NCI-H82 treated with DMSO at 0.1 percent for 48 hours (cell line): Measurements from ENCODE around the gene CEP76.
"Not testable (repeated sequence)": the region's sequence is repeated elsewhere in the genome, so short reads cannot be mapped to it uniquely, and the experiment has no call there.

Experiments used
- DNase-seq: peaks from one replicate; lab custom pipeline; 2025; ENCODE audit not compliant: unreplicated experiment; lab: John Stamatoyannopoulos, UW

CEP76 gene

GRCh38 chr18:12645254-12645653 lies 57.3 kb downstream of the CEP76 start:
- no peak for DNase-seq

GRCh38 chr18:12643756-12644155 lies 58.8 kb downstream of the CEP76 start:
- not testable (repeated sequence) for DNase-seq

- no peak for DNase-seq
Observed at GRCh38 chr18:12640881-12641200, 61.7 kb downstream of the CEP76 start.

GRCh38 chr18:12639990-12640880 lies 62.3 kb downstream of the CEP76 start:
- no peak for DNase-seq

GRCh38 chr18:12638644-12639124 lies 63.8 kb downstream of the CEP76 start:
- no peak for DNase-seq

- DNase-seq: no peak
Observed at GRCh38 chr18:12637901-12638643, 64.5 kb downstream of the CEP76 start.

- DNase-seq: no peak
Observed at GRCh38 chr18:12637393-12637792, 65.1 kb downstream of the CEP76 start.

GRCh38 chr18:12631831-12632477 lies 70.6 kb downstream of the CEP76 start:
- DNase-seq: no peak

GRCh38 chr18:12630136-12630535 lies 72.4 kb downstream of the CEP76 start:
- DNase-seq: no peak

GRCh38 chr18:12628706-12629702 lies 73.5 kb downstream of the CEP76 start:
- no peak for DNase-seq

- not testable (repeated sequence) for DNase-seq
Observed at GRCh38 chr18:12627199-12627598, 75.3 kb downstream of the CEP76 start.

GRCh38 chr18:12625241-12625640 lies 77.3 kb downstream of the CEP76 start:
- no peak for DNase-seq
